ENCODE data around the gene CORO1C. TPM values are rescaled to one million over a fixed set of nuclear protein-coding genes. Genes with fewer than 3 reads are reported as not detected.

The CORO1C gene
- total RNA-seq, 3 donors from 2014 or later (not counting 1 experiment from before 2014, with no cell fraction given): 28.9 to 43.5 (median 36.0) TPM

DNA sequence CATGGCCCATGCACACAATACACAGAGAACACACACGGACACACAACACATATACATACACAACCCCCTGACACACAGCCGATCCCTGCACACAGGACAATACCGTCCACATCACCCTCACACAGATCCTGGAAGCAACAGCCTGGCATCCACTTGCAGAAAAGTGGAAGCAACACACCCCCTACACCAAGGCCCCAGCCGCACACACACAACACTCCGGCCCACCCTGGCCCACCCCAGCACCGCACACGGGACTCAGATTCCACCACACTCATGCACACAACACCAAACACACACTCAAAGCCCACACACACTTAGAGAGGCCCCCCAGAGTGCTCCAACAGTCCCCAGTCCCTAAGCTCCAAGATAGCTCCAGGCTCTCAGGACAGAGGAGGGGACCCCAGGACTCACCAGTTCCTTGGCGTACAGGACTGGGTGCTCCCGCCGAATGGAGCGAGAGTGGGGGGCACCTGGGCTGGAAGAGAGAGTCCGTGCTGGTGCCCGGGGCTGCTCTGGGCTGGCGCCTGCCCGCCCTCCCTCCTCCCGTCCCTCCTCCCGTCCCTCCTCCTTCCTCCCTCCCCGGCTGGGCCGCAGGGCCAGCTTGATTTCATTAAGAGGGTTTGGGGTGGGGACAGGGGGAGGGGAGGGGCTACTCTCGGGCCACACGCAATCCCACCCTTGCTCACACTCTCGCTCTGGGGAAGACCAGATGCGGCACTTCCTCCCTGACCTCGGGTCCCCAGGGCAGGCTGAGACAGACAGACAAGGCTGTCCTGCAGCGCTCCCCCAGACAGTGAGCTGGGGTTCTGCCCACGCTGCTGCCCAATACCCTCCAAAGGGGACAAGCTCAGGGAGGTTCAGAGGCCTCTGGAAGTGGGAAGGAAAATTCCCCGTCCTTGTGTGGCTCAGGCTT, 133.5 kb downstream of the CORO1C start, which contains the start of gene TMEM119:
TMEM119 (minus strand) TSS at position 526 of the 913 bp plus-strand sequence. CDS start 5,701 bp downstream, outside the sequence.
- Mint-ChIP-seq H3K4me1 (peaks cover 0 to 9% of the 10 kb centered on the region in 2 donors), H3K27me3 (ENCODE audit: low read depth in 2 of 2) (no peaks in the 10 kb centered on the region), H3K36me3 (no peaks in the 10 kb centered on the region), H3K9me3 (no peaks in the 10 kb centered on the region), H3K4me3 (no peak within 1 kb of the TSS), H3K27ac (no peak within 1 kb of the TSS)
- WGBS (ENCODE audit: insufficient coverage): 73% methylated on average over 21 of the region's 27 CpGs
- Histone ChIP-seq H3K27ac (ENCODE audit: low read length) (no peak within 1 kb of the TSS), H3K36me3 (ENCODE audit: control insufficient read depth, insufficient read depth, low read length) (no peaks in the 10 kb centered on the region), H3K4me1 (ENCODE audit: control insufficient read depth, insufficient read depth, low read length) (no peaks in the 10 kb centered on the region), H3K9me3 (ENCODE audit: control insufficient read depth, insufficient read depth, low read length) (no peaks in the 10 kb centered on the region), H3K27me3 (ENCODE audit: control insufficient read depth, insufficient read depth, low read length) (no peaks in the 10 kb centered on the region), H3K4me3 (ENCODE audit: low read length) (no peak within 1 kb of the TSS)
- no peak for ATAC-seq
- intact Hi-C loops (cut with micrococcal nuclease): no loop called here
- TF ChIP-seq, protein P1, sequence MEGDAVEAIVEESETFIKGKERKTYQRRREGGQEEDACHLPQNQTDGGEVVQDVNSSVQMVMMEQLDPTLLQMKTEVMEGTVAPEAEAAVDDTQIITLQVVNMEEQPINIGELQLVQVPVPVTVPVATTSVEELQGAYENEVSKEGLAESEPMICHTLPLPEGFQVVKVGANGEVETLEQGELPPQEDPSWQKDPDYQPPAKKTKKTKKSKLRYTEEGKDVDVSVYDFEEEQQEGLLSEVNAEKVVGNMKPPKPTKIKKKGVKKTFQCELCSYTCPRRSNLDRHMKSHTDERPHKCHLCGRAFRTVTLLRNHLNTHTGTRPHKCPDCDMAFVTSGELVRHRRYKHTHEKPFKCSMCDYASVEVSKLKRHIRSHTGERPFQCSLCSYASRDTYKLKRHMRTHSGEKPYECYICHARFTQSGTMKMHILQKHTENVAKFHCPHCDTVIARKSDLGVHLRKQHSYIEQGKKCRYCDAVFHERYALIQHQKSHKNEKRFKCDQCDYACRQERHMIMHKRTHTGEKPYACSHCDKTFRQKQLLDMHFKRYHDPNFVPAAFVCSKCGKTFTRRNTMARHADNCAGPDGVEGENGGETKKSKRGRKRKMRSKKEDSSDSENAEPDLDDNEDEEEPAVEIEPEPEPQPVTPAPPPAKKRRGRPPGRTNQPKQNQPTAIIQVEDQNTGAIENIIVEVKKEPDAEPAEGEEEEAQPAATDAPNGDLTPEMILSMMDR (IDR thresholded peaks at IDR 0.05): no peak
- DNase-seq: no peak

DNA sequence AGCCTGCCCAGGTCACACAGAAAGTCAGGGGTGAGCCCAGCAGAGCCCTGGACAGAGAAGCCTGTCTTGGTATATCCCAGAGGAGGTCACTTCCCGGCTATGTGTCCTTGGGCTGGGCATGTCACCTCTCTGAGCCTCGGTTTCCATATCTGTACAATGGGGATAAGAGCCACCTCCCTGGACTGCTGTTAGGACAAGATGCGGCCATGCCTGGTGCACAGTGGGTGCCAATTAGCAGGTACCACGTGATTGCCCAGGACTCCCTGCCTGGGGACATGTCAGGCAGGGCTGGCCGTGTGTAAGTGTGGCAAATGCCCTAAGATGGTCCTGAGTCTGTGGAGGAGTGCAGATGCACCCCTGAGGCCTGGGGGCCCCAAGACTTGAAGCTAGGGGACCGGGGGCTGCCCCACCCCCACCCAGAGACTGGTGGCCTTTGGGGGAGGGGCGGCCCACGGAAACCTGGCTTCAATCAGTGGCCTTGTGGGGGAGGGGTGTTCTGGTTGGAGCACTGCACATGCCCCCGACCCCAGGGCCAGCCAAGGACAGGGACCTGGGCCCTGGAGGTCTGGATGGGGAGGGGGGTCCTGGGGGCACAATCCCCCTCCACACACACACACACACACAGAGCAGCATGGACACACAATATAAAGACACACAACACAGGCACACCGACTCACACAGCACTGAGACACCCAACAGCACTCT, 134.3 kb downstream of the CORO1C start:
- no peak for ATAC-seq

DNA sequence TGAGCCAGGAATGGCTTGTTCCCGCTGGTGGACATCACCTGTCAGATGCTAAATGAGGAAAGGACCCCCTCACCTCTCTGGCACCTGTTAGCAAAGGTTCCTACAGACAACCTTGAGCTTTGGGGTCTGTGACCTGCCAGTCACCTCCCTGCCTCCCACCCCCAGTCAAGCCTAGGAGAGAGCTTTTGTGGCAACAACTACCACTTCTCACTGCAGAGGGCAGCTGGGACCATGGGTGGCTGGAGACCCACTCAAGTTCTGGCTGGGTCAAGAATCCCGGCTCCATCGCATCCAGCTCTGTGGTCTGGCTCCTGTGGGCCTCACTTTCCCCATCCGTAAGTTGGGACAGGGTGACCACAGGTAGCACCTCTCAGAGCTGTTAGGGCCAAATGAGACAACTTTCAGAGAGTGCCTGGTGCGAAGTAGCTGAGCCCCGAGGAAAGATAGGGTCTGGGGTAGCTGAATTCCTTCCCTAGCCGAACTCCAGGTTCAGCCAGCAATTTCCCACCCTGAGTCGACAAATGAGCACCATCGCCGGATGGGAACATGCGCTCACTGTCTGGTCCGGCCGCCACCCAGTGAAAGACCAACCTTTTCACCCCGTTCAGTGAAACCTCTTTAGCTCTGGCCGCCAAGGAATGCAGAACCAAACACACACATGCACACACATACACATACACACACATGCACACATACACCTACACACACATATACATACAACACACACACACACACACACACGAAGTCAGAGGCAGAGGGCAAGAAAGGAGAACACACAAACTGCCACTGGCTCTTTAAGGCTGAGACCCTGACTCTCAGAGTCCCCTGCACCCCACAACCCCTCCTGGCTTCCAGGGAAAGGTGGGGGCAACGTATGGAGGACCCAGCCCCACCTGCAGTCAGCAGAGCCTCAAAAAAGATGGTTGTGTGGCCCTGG, 135.3 kb downstream of the CORO1C start:
- Mint-ChIP-seq H3K9me3 (no peaks in the 10 kb centered on the region), H3K4me3 (no peak overlapping the region), H3K27ac (no peak overlapping the region), H3K27me3 (ENCODE audit: low read depth in 2 of 2) (no peaks in the 10 kb centered on the region), H3K4me1 (peaks cover 0 to 9% of the 10 kb centered on the region in 2 donors), H3K36me3 (no peaks in the 10 kb centered on the region)
- Histone ChIP-seq H3K9me3 (ENCODE audit: control insufficient read depth, insufficient read depth, low read length) (no peaks in the 10 kb centered on the region), H3K27ac (ENCODE audit: low read length) (no peak overlapping the region), H3K27me3 (ENCODE audit: control insufficient read depth, insufficient read depth, low read length) (no peaks in the 10 kb centered on the region), H3K4me3 (ENCODE audit: low read length) (no peak overlapping the region), H3K36me3 (ENCODE audit: control insufficient read depth, insufficient read depth, low read length) (no peaks in the 10 kb centered on the region), H3K4me1 (ENCODE audit: control insufficient read depth, insufficient read depth, low read length) (no peaks in the 10 kb centered on the region)
- DNase-seq (no peak), ATAC-seq (no peak)
- intact Hi-C loops (cut with micrococcal nuclease): no loop called here
- WGBS (ENCODE audit: insufficient coverage): 92% methylated on average over 17 of the region's 17 CpGs
- TF ChIP-seq, protein P1 (IDR thresholded peaks at IDR 0.05): no peak

More for the DNA sequence above, 134.3 kb downstream of the CORO1C start:
- Mint-ChIP-seq H3K36me3 (no peaks in the 10 kb centered on the region), H3K4me1 (peaks cover 0 to 9% of the 10 kb centered on the region in 2 donors), H3K27ac (no peak overlapping the region), H3K9me3 (no peaks in the 10 kb centered on the region), H3K4me3 (no peak overlapping the region), H3K27me3 (ENCODE audit: low read depth in 2 of 2) (no peaks in the 10 kb centered on the region)
- no peaks in the 10 kb centered on the region for H3K36me3 ChIP-seq (ENCODE audit: control insufficient read depth, insufficient read depth, low read length)
- H3K27ac ChIP-seq (ENCODE audit: low read length): no peak overlapping the region
- H3K27me3 ChIP-seq (ENCODE audit: control insufficient read depth, insufficient read depth, low read length): no peaks in the 10 kb centered on the region
- WGBS (ENCODE audit: insufficient coverage): 92% methylated on average over 10 of the region's 10 CpGs
- intact Hi-C loops (cut with micrococcal nuclease): no loop called here
- H3K9me3 ChIP-seq (ENCODE audit: control insufficient read depth, insufficient read depth, low read length): no peaks in the 10 kb centered on the region
- TF ChIP-seq, protein P1 (IDR thresholded peaks at IDR 0.05): no peak
- no peak for DNase-seq
- no peak overlapping the region for H3K4me3 ChIP-seq (ENCODE audit: low read length)
- no peaks in the 10 kb centered on the region for H3K4me1 ChIP-seq (ENCODE audit: control insufficient read depth, insufficient read depth, low read length)

Other genes with a start within 250 kb of the CORO1C start
- 1 to 10 TPM; 3.9 to 7.5 (median 6.6) TPM for gene FICD, start 216.2 kb downstream of the CORO1C start, total RNA-seq
- gene SART3, start 170.3 kb downstream of the CORO1C start, total RNA-seq: 100 to 1,000 TPM in 1 of 3 donors, 10 to 100 TPM in 2; 76.5 to 107 (median 78.3) TPM
- gene ISCU, start 168.9 kb downstream of the CORO1C start, total RNA-seq: 100 to 1,000 TPM in 1 of 3 donors, 10 to 100 TPM in 2; 86.9 to 103 (median 97.4) TPM
- 1 to 10 TPM in 1 of 3 donors, under 1 TPM in 2; 0.70 to 3.4 (median 0.71) TPM for gene TMEM119, start 133.4 kb downstream of the CORO1C start, total RNA-seq
- 100 to 1,000 TPM; 179 to 201 (median 201) TPM for gene SELPLG, start 97.6 kb downstream of the CORO1C start, total RNA-seq
- gene SSH1, start 126.1 kb upstream of the CORO1C start, total RNA-seq: 10 to 100 TPM; 57.4 to 74.1 (median 66.6) TPM
- not detected for gene DAO, start 148.6 kb upstream of the CORO1C start, total RNA-seq

Measured in natural killer cell (primary cell).